ENCODE data around the gene BPTF. TPM values are rescaled to one million over a fixed set of nuclear protein-coding genes. Genes with fewer than 3 reads are reported as not detected.
"Not testable (repeated sequence)": the region's sequence is repeated elsewhere in the genome, so short reads cannot be mapped to it uniquely, and the experiment has no call there.

Gene BPTF
- total RNA-seq, 1 donor from 2014 or later: 19.9 TPM

- DNase-seq (ENCODE audit: low read depth in 2 of 2): no peak
Measured at GRCh38 chr17:67833134-67833533, 7.8 kb downstream of the BPTF start.

- DNase-seq (ENCODE audit: low read depth in 2 of 2): no peak
Measured at GRCh38 chr17:67833946-67834631, 8.8 kb downstream of the BPTF start.

- no peak for DNase-seq (ENCODE audit: low read depth in 2 of 2)
Measured at GRCh38 chr17:67834634-67835033, 9.3 kb downstream of the BPTF start.

GRCh38 chr17:67836205-67836987 lies 11.1 kb downstream of the BPTF start:
- DNase-seq (ENCODE audit: low read depth in 2 of 2): no peak

- DNase-seq (ENCODE audit: low read depth in 2 of 2): no peak
Measured at GRCh38 chr17:67837965-67838364, 12.7 kb downstream of the BPTF start.

GRCh38 chr17:67838538-67838937 lies 13.2 kb downstream of the BPTF start:
- DNase-seq (ENCODE audit: low read depth in 2 of 2): no peak

GRCh38 chr17:67841992-67842391 lies 16.7 kb downstream of the BPTF start:
- DNase-seq (ENCODE audit: low read depth in 2 of 2): peak in 1 of 2 donors; percentile 15

GRCh38 chr17:67842648-67843047 lies 17.3 kb downstream of the BPTF start:
- no peak for DNase-seq (ENCODE audit: low read depth in 2 of 2)

GRCh38 chr17:67845374-67845773 lies 20.1 kb downstream of the BPTF start:
- no peak for DNase-seq (ENCODE audit: low read depth in 2 of 2)

- DNase-seq (ENCODE audit: low read depth in 2 of 2): not testable (repeated sequence)
Measured at GRCh38 chr17:67848189-67848588, 22.9 kb downstream of the BPTF start.

GRCh38 chr17:67848846-67849245 lies 23.5 kb downstream of the BPTF start:
- DNase-seq (ENCODE audit: low read depth in 2 of 2): not testable (repeated sequence)

- DNase-seq (ENCODE audit: low read depth in 2 of 2): no peak
Measured at GRCh38 chr17:67850991-67851631, 25.8 kb downstream of the BPTF start.

- no peak for DNase-seq (ENCODE audit: low read depth in 2 of 2)
Measured at GRCh38 chr17:67853703-67854102, 28.4 kb downstream of the BPTF start.

- no peak for DNase-seq (ENCODE audit: low read depth in 2 of 2)
Measured at GRCh38 chr17:67854378-67854777, 29.1 kb downstream of the BPTF start.

- peak in 1 of 2 donors; percentile 47 for DNase-seq (ENCODE audit: low read depth in 2 of 2)
Measured at GRCh38 chr17:67855504-67856324, 30.4 kb downstream of the BPTF start.

- not testable (repeated sequence) for DNase-seq (ENCODE audit: low read depth in 2 of 2)
Measured at GRCh38 chr17:67856402-67856801, 31.1 kb downstream of the BPTF start.

GRCh38 chr17:67862614-67863217 lies 37.4 kb downstream of the BPTF start:
- no peak for DNase-seq (ENCODE audit: low read depth in 2 of 2)

- DNase-seq (ENCODE audit: low read depth in 2 of 2): no peak
Measured at GRCh38 chr17:67863624-67864247, 38.4 kb downstream of the BPTF start.

GRCh38 chr17:67865438-67865837 lies 40.1 kb downstream of the BPTF start:
- DNase-seq (ENCODE audit: low read depth in 2 of 2): peak in 1 of 2 donors; percentile 7

GRCh38 chr17:67867591-67867990 lies 42.3 kb downstream of the BPTF start:
- no peak for DNase-seq (ENCODE audit: low read depth in 2 of 2)

- DNase-seq (ENCODE audit: low read depth in 2 of 2): no peak
Measured at GRCh38 chr17:67868176-67868575, 42.9 kb downstream of the BPTF start.

Data from dermis microvascular lymphatic vessel endothelial cell (primary cell).